H1 (cell line): ENCODE data around the gene CENPP. TPM values are rescaled to one million over a fixed set of nuclear protein-coding genes. Genes with fewer than 3 reads are reported as not detected.

Experiments
- BCL11A ChIP-seq, 2 experiments: IDR thresholded peaks; one replicate each; pipeline ENCODE4 v1.6.1; 2011; ENCODE audit warnings: low read depth in 2 of 2, low read length in 2 of 2, mild to moderate bottlenecking in 2 of 2
- BRCA1 ChIP-seq: IDR thresholded peaks from 2 replicates; pipeline ENCODE4 v1.6.1; 2012; ENCODE audit warnings: low read depth, low read length, improper control_type of control experiment
- CHD1 ChIP-seq: IDR thresholded peaks from 2 replicates; pipeline ENCODE4 v1.6.1; 2012; ENCODE audit warnings: low read depth, low read length, improper control_type of control experiment
- CHD2 ChIP-seq: IDR thresholded peaks from 2 replicates; pipeline ENCODE4 v1.6.1; 2012; ENCODE audit warnings: low read length, improper control_type of control experiment
- CHD7 ChIP-seq: fragments of 300-600 bp; sonication (generic); IDR thresholded peaks from 2 replicates; pipeline ENCODE4 v1.7.1; 2012; ENCODE audit warnings: low read length, moderate library complexity, mild to moderate bottlenecking, inconsistent platforms; ENCODE audit not compliant: insufficient replicate concordance
- FOSL1 ChIP-seq: IDR thresholded peaks from 2 replicates; pipeline ENCODE4 v1.6.1; 2011; ENCODE audit warnings: mild to moderate bottlenecking, low read depth, low read length, moderate library complexity; ENCODE audit not compliant: insufficient read depth
- POLR2AphosphoS5 ChIP-seq: IDR thresholded peaks from 2 replicates; pipeline ENCODE4 v1.6.1; 2011; ENCODE audit warnings: low read depth, low read length
- SIRT6 ChIP-seq: IDR thresholded peaks from one replicate; pipeline ENCODE4 v1.7.1; 2012; ENCODE audit warnings: low read length, inconsistent platforms
- TEAD4 ChIP-seq: IDR thresholded peaks from 2 replicates; pipeline ENCODE4 v1.6.1; 2012; ENCODE audit warnings: low read depth, low read length, inconsistent platforms, mixed read lengths
- YY1 ChIP-seq: IDR thresholded peaks from 2 replicates; pipeline ENCODE4 v1.6.1; 2011; ENCODE audit warnings: low read depth, mild to moderate bottlenecking, low read length
- polyA plus RNA-seq, 7 experiments: library from polyadenylated mRNA; depleted of rRNA in 3 of 7; stranded (reverse) in 5 of 7; unstranded in 2 of 7; fragments of >200 nt in 5 of 7; fragments of 200-250 nt in 2 of 7; gene quantifications; 1 replicate in 5 of 7; 2 replicates in 1 of 7; 4 replicates in 1 of 7; pipeline versions ENCODE4 v1.2.1 to v1.2.3, GENCODE V29; 2011 to 2013; ENCODE audit warnings: missing spikeins in 2 of 7, mixed read lengths in 2 of 7
- total RNA-seq: library from RNA; stranded (reverse); fragmentation: NEBNext Ultra II Directional; extraction: Animal tissue kit (Norgen Biotek cat#: 25700); gene quantifications from 2 replicates; pipeline ENCODE4 v1.2.1, GENCODE V29; 2021
- TF ChIP-seq, protein P1 (sequence below), 3 experiments: IDR thresholded peaks; 1 replicate in 2 of 3; 2 replicates in 1 of 3; pipeline versions ENCODE4 v1.5.1 to v1.6.1; 2011; ENCODE audit warnings: low read length in 3 of 3, mild to moderate bottlenecking in 3 of 3, inconsistent platforms in 2 of 3, low read depth in 1 of 3, moderate library complexity in 1 of 3; ENCODE audit not compliant: insufficient read depth in 1 of 3; ENCODE audit errors: control extremely low read depth in 1 of 3

Gene CENPP
- total and polyA plus RNA-seq, 2 of the 8 experiments (the other 6 are each of a cell fraction or from before 2014, with no cell fraction given), result 2.7 to 10.8 TPM

- TF ChIP-seq CHD7 (no peak), SIRT6 (no peak), BRCA1 (no peak), BCL11A (IDR thresholded peaks at IDR 0.05; ENCODE audit: low read depth in 2 of 2, low read length in 2 of 2) (no peak), FOSL1 (no peak), POLR2AphosphoS5 (no peak), TEAD4 (no peak), YY1 (no peak), CHD1 (no peak), CHD2 (no peak)
- TF ChIP-seq, protein P1, sequence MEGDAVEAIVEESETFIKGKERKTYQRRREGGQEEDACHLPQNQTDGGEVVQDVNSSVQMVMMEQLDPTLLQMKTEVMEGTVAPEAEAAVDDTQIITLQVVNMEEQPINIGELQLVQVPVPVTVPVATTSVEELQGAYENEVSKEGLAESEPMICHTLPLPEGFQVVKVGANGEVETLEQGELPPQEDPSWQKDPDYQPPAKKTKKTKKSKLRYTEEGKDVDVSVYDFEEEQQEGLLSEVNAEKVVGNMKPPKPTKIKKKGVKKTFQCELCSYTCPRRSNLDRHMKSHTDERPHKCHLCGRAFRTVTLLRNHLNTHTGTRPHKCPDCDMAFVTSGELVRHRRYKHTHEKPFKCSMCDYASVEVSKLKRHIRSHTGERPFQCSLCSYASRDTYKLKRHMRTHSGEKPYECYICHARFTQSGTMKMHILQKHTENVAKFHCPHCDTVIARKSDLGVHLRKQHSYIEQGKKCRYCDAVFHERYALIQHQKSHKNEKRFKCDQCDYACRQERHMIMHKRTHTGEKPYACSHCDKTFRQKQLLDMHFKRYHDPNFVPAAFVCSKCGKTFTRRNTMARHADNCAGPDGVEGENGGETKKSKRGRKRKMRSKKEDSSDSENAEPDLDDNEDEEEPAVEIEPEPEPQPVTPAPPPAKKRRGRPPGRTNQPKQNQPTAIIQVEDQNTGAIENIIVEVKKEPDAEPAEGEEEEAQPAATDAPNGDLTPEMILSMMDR (IDR thresholded peaks at IDR 0.05; ENCODE audit: control extremely low read depth in 1 of 3, insufficient read depth in 1 of 3, low read depth in 1 of 3, low read length in 3 of 3), result no peak
Measured at GRCh38 chr9:92538541-92538940, 212.8 kb downstream of the CENPP start (continued).
